Measurements from ENCODE around the gene CTNNA3. TPM values are rescaled to one million over a fixed set of nuclear protein-coding genes. Genes with fewer than 3 reads are reported as not detected.

CTNNA3 gene
- total and polyA plus RNA-seq, 2 donors from 2014 or later, result 0.45 to 0.72 TPM

- TF ChIP-seq CTCF (IDR thresholded peaks at IDR 0.05; ENCODE audit: borderline replicate concordance, extremely low read depth, insufficient read depth), result no peak
- DNase-seq (no peak), FAIRE-seq (no peak)
- H3K4me1 ChIP-seq (ENCODE audit: control insufficient read depth in 2 of 3, insufficient read depth in 2 of 3, low read depth in 1 of 3, low read length in 3 of 3), result no peaks in the 10 kb centered on the region
- H3K27ac ChIP-seq (ENCODE audit: low read depth in 2 of 2, low read length in 2 of 2), result no peak overlapping the region
- no peak overlapping the region for H3K9ac ChIP-seq (ENCODE audit: low read length in 3 of 3)
- H3K9me3 ChIP-seq (ENCODE audit: control insufficient read depth in 2 of 3, insufficient read depth in 1 of 3, low read length in 3 of 3), result no peaks in the 10 kb centered on the region
- intact Hi-C loops (cut with DNase I), result no loop called here
- H3K27me3 ChIP-seq (ENCODE audit: control insufficient read depth, insufficient read depth, low read length), result no peaks in the 10 kb centered on the region
- no peaks in the 10 kb centered on the region for H3K36me3 ChIP-seq (ENCODE audit: control insufficient read depth in 2 of 3, insufficient read depth in 3 of 3, low read length in 3 of 3)
- no peak overlapping the region for H3K4me3 ChIP-seq (ENCODE audit: low read length in 3 of 3)
Measured at GRCh38 chr10:67156239-67156638, 539.8 kb downstream of the CTNNA3 start.

- DNase-seq, result no peak
- no peak overlapping the region for H3K4me3 ChIP-seq (ENCODE audit: low read length in 3 of 3)
- intact Hi-C loops (cut with DNase I), result no loop called here
- no peaks in the 10 kb centered on the region for H3K4me1 ChIP-seq (ENCODE audit: control insufficient read depth in 2 of 3, insufficient read depth in 2 of 3, low read depth in 1 of 3, low read length in 3 of 3)
- no peak for FAIRE-seq
- no peak overlapping the region for H3K27ac ChIP-seq (ENCODE audit: low read depth in 2 of 2, low read length in 2 of 2)
- H3K9ac ChIP-seq (ENCODE audit: low read length in 3 of 3), result no peak overlapping the region
- TF ChIP-seq CTCF (IDR thresholded peaks at IDR 0.05; ENCODE audit: borderline replicate concordance, extremely low read depth, insufficient read depth), result no peak
- H3K9me3 ChIP-seq (ENCODE audit: control insufficient read depth in 2 of 3, insufficient read depth in 1 of 3, low read length in 3 of 3), result no peaks in the 10 kb centered on the region
- H3K27me3 ChIP-seq (ENCODE audit: control insufficient read depth, insufficient read depth, low read length), result no peaks in the 10 kb centered on the region
- no peaks in the 10 kb centered on the region for H3K36me3 ChIP-seq (ENCODE audit: control insufficient read depth in 2 of 3, insufficient read depth in 3 of 3, low read length in 3 of 3)
Measured at GRCh38 chr10:67151471-67151870, 544.5 kb downstream of the CTNNA3 start.

GRCh38 chr10:67144530-67144929, 551.5 kb downstream of the CTNNA3 start:
- no peaks in the 10 kb centered on the region for H3K36me3 ChIP-seq (ENCODE audit: control insufficient read depth in 2 of 3, insufficient read depth in 3 of 3, low read length in 3 of 3)
- H3K9me3 ChIP-seq (ENCODE audit: control insufficient read depth in 2 of 3, insufficient read depth in 1 of 3, low read length in 3 of 3), result no peaks in the 10 kb centered on the region
- no peak overlapping the region for H3K4me3 ChIP-seq (ENCODE audit: low read length in 3 of 3)
- no peak overlapping the region for H3K27ac ChIP-seq (ENCODE audit: low read depth in 2 of 2, low read length in 2 of 2)
- intact Hi-C loops (cut with DNase I), result no loop called here
- no peak for DNase-seq
- H3K9ac ChIP-seq (ENCODE audit: low read length in 3 of 3), result no peak overlapping the region
- TF ChIP-seq CTCF (IDR thresholded peaks at IDR 0.05; ENCODE audit: borderline replicate concordance, extremely low read depth, insufficient read depth), result no peak
- FAIRE-seq, result no peak
- no peaks in the 10 kb centered on the region for H3K27me3 ChIP-seq (ENCODE audit: control insufficient read depth, insufficient read depth, low read length)
- H3K4me1 ChIP-seq (ENCODE audit: control insufficient read depth in 2 of 3, insufficient read depth in 2 of 3, low read depth in 1 of 3, low read length in 3 of 3), result no peaks in the 10 kb centered on the region

GRCh38 chr10:67141300-67141699, 554.7 kb downstream of the CTNNA3 start:
- no peak for DNase-seq
- intact Hi-C loops (cut with DNase I), result no loop called here
- Histone ChIP-seq H3K4me1 (ENCODE audit: control insufficient read depth in 2 of 3, insufficient read depth in 2 of 3, low read depth in 1 of 3, low read length in 3 of 3) (no peaks in the 10 kb centered on the region), H3K4me3 (ENCODE audit: low read length in 3 of 3) (no peak overlapping the region), H3K9me3 (ENCODE audit: control insufficient read depth in 2 of 3, insufficient read depth in 1 of 3, low read length in 3 of 3) (no peaks in the 10 kb centered on the region), H3K36me3 (ENCODE audit: control insufficient read depth in 2 of 3, insufficient read depth in 3 of 3, low read length in 3 of 3) (no peaks in the 10 kb centered on the region), H3K27ac (ENCODE audit: low read depth in 2 of 2, low read length in 2 of 2) (no peak overlapping the region), H3K27me3 (ENCODE audit: control insufficient read depth, insufficient read depth, low read length) (no peaks in the 10 kb centered on the region), H3K9ac (ENCODE audit: low read length in 3 of 3) (no peak overlapping the region)
- no peak for FAIRE-seq
- TF ChIP-seq CTCF (IDR thresholded peaks at IDR 0.05; ENCODE audit: borderline replicate concordance, extremely low read depth, insufficient read depth), result no peak

Measured in kidney (tissue), 14 donors.